ENCODE data around the gene P2RY12.

The P2RY12 gene

DNA sequence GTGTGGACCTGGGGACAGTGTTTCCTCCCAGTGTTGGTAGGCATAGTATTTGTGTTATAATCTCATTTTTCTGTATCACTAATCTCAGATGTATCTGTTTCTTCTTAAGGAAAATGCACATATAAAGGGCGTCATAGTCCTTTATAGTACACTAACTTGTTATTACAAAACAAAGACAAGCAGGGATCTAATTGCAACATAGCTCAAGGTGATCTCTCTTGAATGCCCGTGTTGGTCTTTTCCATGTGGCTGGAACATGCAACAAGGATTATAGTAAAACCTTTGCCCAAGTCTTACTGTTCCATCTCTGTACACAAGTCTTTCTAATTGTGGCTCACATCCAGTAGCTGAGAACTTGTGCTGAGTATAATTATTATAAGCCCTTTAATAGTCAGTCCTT is 64.4 kb downstream of the P2RY12 start:
- Histone ChIP-seq H3K27me3 (ENCODE audit: insufficient read depth, low read depth) (no peaks in the 10 kb centered on the region), H3K79me2 (ENCODE audit: insufficient read depth, low read depth) (no peaks in the 10 kb centered on the region), H4K20me1 (ENCODE audit: insufficient read depth) (no peaks in the 10 kb centered on the region), H3K4me1 (ENCODE audit: low read depth, poor library complexity, severe bottlenecking) (peaks cover 24% of the 10 kb centered on the region), H3K4me3 (IDR thresholded peaks at IDR 0.05; ENCODE audit: insufficient read depth, low read depth, low read length) (no peak overlapping the region), H3K36me3 (ENCODE audit: insufficient read depth) (no peaks in the 10 kb centered on the region), H3K4me2 (no peak overlapping the region), H2AFZ (ENCODE audit: low read depth) (no peak overlapping the region), H3K9ac (no peak overlapping the region), H3K27ac (no peak overlapping the region)
- TF ChIP-seq, protein P1, sequence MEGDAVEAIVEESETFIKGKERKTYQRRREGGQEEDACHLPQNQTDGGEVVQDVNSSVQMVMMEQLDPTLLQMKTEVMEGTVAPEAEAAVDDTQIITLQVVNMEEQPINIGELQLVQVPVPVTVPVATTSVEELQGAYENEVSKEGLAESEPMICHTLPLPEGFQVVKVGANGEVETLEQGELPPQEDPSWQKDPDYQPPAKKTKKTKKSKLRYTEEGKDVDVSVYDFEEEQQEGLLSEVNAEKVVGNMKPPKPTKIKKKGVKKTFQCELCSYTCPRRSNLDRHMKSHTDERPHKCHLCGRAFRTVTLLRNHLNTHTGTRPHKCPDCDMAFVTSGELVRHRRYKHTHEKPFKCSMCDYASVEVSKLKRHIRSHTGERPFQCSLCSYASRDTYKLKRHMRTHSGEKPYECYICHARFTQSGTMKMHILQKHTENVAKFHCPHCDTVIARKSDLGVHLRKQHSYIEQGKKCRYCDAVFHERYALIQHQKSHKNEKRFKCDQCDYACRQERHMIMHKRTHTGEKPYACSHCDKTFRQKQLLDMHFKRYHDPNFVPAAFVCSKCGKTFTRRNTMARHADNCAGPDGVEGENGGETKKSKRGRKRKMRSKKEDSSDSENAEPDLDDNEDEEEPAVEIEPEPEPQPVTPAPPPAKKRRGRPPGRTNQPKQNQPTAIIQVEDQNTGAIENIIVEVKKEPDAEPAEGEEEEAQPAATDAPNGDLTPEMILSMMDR (conservative IDR thresholded peaks at IDR 0.05; ENCODE audit: low read depth, low read length), result no peak

DNA sequence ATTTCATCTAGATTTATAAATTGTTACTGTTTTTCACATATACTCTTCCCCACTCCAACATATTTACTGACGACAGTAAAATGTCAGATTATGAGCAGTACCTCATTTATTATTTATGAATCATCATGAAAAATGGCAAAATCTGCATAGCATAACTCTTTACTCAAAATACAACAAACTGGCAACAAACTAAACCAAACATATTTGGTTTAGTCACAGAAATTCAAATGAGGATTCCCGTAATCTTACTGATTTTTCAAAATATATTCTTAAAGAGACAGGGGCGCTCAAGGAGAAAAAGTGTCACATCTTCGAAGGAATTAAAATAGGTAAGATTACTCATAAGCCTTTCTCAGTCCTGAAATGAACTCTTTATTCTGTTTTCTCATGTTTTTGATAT is 64.9 kb downstream of the P2RY12 start:
- Histone ChIP-seq H2AFZ (ENCODE audit: low read depth) (no peak overlapping the region), H3K36me3 (ENCODE audit: insufficient read depth) (no peaks in the 10 kb centered on the region)
- TF ChIP-seq, protein P1 (conservative IDR thresholded peaks at IDR 0.05; ENCODE audit: low read depth, low read length), result no peak

DNA sequence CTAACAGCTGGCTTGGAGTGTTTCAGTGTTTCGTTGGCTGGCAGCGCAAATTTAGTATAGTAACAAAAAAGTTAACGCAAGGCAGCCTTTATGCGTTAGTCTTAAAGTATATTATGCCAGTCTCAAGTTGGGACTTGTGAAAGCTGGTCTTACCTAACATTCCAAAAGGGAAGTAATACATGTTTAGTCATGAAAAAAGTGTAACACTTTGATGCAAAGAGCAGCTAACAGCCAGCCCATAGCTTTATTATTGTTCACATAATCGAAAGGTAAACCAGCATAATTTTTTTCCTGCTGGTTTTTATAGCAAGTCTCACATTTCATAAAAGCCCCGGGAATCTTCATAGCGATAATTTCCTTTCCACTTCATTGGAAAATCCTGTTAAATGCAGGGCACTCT is 65.6 kb downstream of the P2RY12 start:
- peaks cover 25% of the 10 kb centered on the region for H3K4me1 ChIP-seq (ENCODE audit: low read depth, poor library complexity, severe bottlenecking)

More for the DNA sequence above, 64.9 kb downstream of the P2RY12 start:
- Histone ChIP-seq H3K79me2 (ENCODE audit: insufficient read depth, low read depth) (no peaks in the 10 kb centered on the region), H3K27ac (no peak overlapping the region), H3K4me2 (no peak overlapping the region), H3K4me1 (ENCODE audit: low read depth, poor library complexity, severe bottlenecking) (peaks cover 25% of the 10 kb centered on the region), H4K20me1 (ENCODE audit: insufficient read depth) (no peaks in the 10 kb centered on the region), H3K9ac (no peak overlapping the region), H3K4me3 (IDR thresholded peaks at IDR 0.05; ENCODE audit: insufficient read depth, low read depth, low read length) (no peak overlapping the region), H3K27me3 (ENCODE audit: insufficient read depth, low read depth) (no peaks in the 10 kb centered on the region)

DNA sequence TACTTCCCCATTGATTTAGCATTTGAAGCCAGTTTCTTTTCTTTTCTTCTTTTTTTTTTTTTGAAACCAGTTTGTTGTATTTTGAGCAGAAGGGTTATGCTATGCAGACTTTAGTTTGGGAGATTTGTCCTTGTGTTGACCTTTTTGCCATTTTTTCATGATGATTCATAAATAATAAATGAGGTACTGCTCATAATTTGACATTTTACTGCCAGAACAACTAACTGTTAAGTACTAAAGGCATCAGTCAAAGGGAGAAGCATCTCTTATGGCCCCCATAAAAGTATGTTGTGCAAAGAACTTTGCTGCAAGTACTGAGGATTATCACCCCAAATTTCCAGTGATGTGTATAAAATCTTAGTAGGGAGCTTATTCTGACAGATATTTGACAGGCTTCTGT is 66.2 kb downstream of the P2RY12 start:
- Histone ChIP-seq H3K9ac (no peak overlapping the region), H3K36me3 (ENCODE audit: insufficient read depth) (no peaks in the 10 kb centered on the region), H3K4me2 (no peak overlapping the region), H3K79me2 (ENCODE audit: insufficient read depth, low read depth) (no peaks in the 10 kb centered on the region), H4K20me1 (ENCODE audit: insufficient read depth) (no peaks in the 10 kb centered on the region), H3K4me3 (IDR thresholded peaks at IDR 0.05; ENCODE audit: insufficient read depth, low read depth, low read length) (no peak overlapping the region), H2AFZ (ENCODE audit: low read depth) (no peak overlapping the region), H3K4me1 (ENCODE audit: low read depth, poor library complexity, severe bottlenecking) (peaks cover 25% of the 10 kb centered on the region), H3K27me3 (ENCODE audit: insufficient read depth, low read depth) (no peaks in the 10 kb centered on the region), H3K27ac (no peak overlapping the region)
- TF ChIP-seq, protein P1 (conservative IDR thresholded peaks at IDR 0.05; ENCODE audit: low read depth, low read length), result no peak

More for the DNA sequence above, 65.6 kb downstream of the P2RY12 start:
- Histone ChIP-seq H3K36me3 (ENCODE audit: insufficient read depth) (no peaks in the 10 kb centered on the region), H3K79me2 (ENCODE audit: insufficient read depth, low read depth) (no peaks in the 10 kb centered on the region), H4K20me1 (ENCODE audit: insufficient read depth) (no peaks in the 10 kb centered on the region), H3K27me3 (ENCODE audit: insufficient read depth, low read depth) (no peaks in the 10 kb centered on the region), H3K4me2 (no peak overlapping the region), H2AFZ (ENCODE audit: low read depth) (no peak overlapping the region), H3K4me3 (IDR thresholded peaks at IDR 0.05; ENCODE audit: insufficient read depth, low read depth, low read length) (no peak overlapping the region), H3K9ac (no peak overlapping the region), H3K27ac (no peak overlapping the region)
- TF ChIP-seq, protein P1 (conservative IDR thresholded peaks at IDR 0.05; ENCODE audit: low read depth, low read length), result no peak

All from KMS-11 (cell line).